Mesodermal cell (in vitro differentiated cells): ENCODE measurements around the gene PEPD.
"Not testable (repeated sequence)": the region's sequence is repeated elsewhere in the genome, so short reads cannot be mapped to it uniquely, and the experiment has no call there.

ENCODE experiments used
- H3K27ac ChIP-seq: 2 replicates; pipeline ENCODE4 v1.7.0; 2013; ENCODE audit warnings: mild to moderate bottlenecking, low read depth, low read length, moderate library complexity; ENCODE audit not compliant: severe bottlenecking
- H3K36me3 ChIP-seq: 2 replicates; pipeline ENCODE4 v1.7.1; 2013; ENCODE audit warnings: mild to moderate bottlenecking, low read length, moderate library complexity; ENCODE audit not compliant: control insufficient read depth, insufficient read depth
- H3K4me1 ChIP-seq: one replicate; pipeline ENCODE4 v1.7.1; 2013; ENCODE audit warnings: mild to moderate bottlenecking, low read length; ENCODE audit not compliant: insufficient read depth, control insufficient read depth, poor library complexity, severe bottlenecking
- H3K4me3 ChIP-seq: 2 replicates; pipeline ENCODE4 v1.7.0; 2013; ENCODE audit warnings: low read length, control low read depth, mild to moderate bottlenecking; ENCODE audit not compliant: insufficient read depth, poor library complexity, severe bottlenecking; ENCODE audit errors: extremely low read depth
- H3K9me3 ChIP-seq: 2 replicates; pipeline ENCODE4 v1.7.1; 2013; ENCODE audit warnings: mild to moderate bottlenecking, low read length, moderate library complexity; ENCODE audit not compliant: control insufficient read depth
- WGBS, 2 experiments: methylation state at CpG; one replicate each; pipeline ENCODE4 v1.1.5; 2013; ENCODE audit warnings: missing lambda C conversion rate in 2 of 2; ENCODE audit not compliant: insufficient coverage in 2 of 2; 5-methylcytosine and 5-hydroxymethylcytosine counted together

Gene PEPD

DNA sequence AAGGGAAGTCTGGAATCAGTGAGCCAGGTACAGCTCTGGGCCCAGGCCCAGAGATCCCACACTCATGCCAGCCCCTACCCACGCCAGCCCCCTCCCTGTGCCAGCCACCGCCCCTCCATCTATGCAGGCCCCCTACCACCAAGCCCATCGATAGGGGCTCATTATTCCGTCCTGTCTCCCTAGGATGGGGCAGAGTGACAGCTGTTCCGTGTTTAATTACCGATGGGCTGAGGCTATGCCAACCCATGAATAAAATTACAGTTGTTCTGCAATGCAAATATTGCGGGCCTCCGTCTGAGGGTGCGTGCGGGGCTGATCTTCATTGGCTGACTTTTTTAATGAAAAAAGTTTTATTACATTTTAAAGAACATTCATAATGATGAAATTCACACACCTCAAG lies 35.6 kb upstream of the PEPD start:
- Histone ChIP-seq H3K4me1 (no peaks in the 10 kb centered on the region), H3K9me3 (no peaks in the 10 kb centered on the region), H3K36me3 (no peaks in the 10 kb centered on the region), H3K27ac (no peak overlapping the region), H3K4me3 (no peak overlapping the region)
- 80 to 92% methylated on average over 4 to 6 of the region's 10 CpGs for WGBS, 2 experiments

DNA sequence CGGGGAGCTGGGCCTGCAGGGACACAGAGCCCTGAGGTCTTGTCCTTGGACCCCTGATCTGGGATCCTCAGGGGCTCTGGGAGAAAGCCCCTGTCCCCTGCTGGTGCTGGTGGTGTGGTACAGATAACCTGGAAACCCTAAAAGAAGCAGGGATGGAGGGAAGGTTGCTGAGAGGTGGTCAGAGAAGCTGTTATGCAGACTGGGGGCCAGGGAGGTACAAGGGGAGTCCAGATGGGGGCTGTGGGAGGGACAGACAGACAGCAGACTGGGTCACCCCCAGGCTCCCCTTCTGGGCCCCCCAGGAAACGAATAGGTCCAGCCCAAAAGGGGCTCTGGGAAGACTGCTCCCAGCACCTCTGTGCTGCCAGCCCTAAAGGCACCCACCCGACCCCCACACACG lies 34.7 kb upstream of the PEPD start:
- Histone ChIP-seq H3K9me3 (no peaks in the 10 kb centered on the region), H3K4me3 (no peak overlapping the region), H3K36me3 (no peaks in the 10 kb centered on the region), H3K4me1 (no peaks in the 10 kb centered on the region), H3K27ac (no peak overlapping the region)
- WGBS, 2 experiments = 87 to 94% methylated on average over 3 to 4 of the region's 4 CpGs

DNA sequence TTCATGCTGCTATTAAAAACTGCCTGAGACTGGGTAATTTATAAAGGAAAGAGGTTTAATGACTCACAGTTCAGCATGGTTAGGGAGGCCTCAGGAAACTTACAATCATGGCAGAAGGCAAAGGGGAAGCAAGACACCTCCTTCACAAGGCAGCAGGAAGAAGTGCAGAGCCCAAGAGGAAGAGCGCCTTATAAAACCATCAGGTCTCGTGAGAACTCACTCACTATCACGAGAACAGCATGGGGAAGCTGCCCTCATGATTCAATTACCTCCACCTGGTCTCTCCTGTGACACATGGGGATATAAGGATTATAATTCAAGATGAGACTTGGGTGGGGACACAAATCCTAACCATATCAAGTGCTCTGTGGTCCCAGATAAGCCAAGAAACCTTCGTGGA lies 34.1 kb upstream of the PEPD start:
- not testable (repeated sequence) for H3K27ac ChIP-seq, H3K4me3 ChIP-seq, H3K36me3 ChIP-seq, H3K4me1 ChIP-seq, H3K9me3 ChIP-seq
- 80 to 89% methylated on average over 1 to 3 of the region's 4 CpGs for WGBS, 2 experiments

DNA sequence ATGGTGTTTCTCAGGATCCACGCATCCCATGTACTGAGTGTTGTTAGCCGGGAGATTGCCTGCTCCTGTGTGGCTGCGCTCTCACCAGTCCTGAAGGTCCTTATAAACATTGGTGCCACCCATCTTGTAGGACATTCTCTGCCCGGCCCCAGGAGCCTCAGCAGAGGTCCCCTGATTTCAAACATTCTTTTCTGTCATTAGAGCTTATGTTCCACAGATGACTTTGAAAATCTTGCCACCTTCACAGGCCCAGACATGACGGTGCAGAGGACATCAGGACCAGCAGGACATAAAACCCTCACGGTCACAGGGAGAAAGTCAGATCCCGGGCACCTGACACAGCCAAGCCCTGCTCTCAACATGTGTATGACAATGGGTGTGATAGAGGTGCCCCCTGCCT lies 33.2 kb upstream of the PEPD start:
- no peak overlapping the region for H3K27ac ChIP-seq
- no peaks in the 10 kb centered on the region for H3K4me1 ChIP-seq
- 79 to 95% methylated on average over 5 to 6 of the region's 7 CpGs for WGBS, 2 experiments
- H3K36me3 ChIP-seq = no peaks in the 10 kb centered on the region
- no peaks in the 10 kb centered on the region for H3K9me3 ChIP-seq
- no peak overlapping the region for H3K4me3 ChIP-seq

DNA sequence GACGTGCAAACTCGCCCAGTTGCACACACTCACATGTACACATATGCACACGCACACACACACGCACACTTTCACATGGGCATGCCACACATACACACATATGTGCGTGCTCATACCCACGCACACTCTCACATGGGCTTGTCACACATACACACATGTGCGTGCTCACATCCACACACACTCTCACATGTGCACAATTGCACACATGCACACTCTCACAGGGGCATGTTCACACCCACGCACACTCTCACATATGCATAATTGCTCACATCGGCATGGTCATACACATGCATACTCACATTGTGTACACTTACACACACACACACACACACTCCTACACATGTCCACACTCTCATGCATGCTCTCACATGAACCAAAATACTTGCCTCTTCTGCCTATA lies 32.8 kb upstream of the PEPD start:
- H3K4me3 ChIP-seq = no peak overlapping the region
- no peaks in the 10 kb centered on the region for H3K9me3 ChIP-seq
- no peaks in the 10 kb centered on the region for H3K36me3 ChIP-seq
- no peak overlapping the region for H3K27ac ChIP-seq
- no peaks in the 10 kb centered on the region for H3K4me1 ChIP-seq
- WGBS, 2 experiments = 90 to 96% methylated on average over 9 of the region's 9 CpGs

DNA sequence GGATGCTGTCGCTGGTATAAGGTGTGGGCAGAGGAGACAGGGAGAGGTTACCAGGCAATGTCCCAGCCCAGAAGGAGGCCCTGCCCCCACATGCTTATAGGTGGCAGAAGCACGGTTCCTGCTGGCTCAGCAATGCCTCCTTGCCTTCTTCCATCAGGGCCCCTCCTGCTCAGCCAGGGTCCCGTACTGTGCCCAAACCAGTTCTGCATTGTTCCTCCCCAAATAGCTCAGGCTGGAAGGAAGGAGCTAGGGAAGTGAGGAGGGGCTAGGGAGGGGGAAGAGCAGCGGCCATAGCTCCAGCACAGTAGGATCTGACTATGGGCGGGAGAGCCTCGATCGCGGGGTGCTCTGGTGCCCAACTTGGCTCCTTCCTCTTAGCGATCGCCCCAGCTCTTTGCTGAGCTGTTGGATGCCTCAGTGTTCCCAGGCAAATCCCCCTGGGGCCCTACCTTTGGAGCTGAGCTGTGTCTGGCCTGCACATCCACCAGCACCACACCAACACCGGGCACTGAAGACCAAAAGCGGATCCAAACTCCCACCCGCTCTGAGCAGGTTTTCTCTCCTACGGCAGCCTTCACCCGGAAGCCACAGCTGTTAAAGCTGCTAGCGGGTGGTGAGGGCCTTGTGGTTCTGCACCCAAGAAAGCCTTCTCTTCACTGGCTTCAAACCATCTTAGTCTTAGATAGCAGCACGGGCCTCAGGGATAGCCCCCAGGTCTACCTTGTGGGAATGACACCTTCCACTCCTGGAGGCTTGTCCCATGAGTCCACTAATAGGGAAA lies 32.1 kb upstream of the PEPD start:
- Histone ChIP-seq H3K4me1 (no peaks in the 10 kb centered on the region), H3K4me3 (no peak overlapping the region), H3K27ac (no peak overlapping the region), H3K36me3 (no peaks in the 10 kb centered on the region), H3K9me3 (no peaks in the 10 kb centered on the region)
- WGBS, 2 experiments = 92% methylated on average over 16 of the region's 17 CpGs

DNA sequence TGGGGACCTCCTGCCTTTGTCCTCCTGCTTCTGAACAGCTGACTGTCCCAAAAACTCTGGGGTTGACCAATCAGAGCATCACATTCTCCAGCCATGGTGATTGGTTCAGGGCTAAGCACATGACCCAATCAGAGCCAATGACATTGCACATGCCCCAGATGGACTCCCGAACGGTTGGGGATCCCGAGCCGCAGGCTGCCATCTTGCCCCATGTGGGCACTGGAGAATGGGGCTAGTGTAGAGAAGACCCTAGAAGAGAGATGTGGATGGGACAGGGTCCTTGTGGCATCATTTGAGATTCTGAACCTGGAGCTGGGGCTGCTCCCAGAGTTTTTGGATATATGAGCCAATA lies 31.3 kb upstream of the PEPD start:
- WGBS, 2 experiments = 94% methylated on average over 4 of the region's 4 CpGs; no CpG with 5 or more reads in 1 of the 2 experiments

DNA sequence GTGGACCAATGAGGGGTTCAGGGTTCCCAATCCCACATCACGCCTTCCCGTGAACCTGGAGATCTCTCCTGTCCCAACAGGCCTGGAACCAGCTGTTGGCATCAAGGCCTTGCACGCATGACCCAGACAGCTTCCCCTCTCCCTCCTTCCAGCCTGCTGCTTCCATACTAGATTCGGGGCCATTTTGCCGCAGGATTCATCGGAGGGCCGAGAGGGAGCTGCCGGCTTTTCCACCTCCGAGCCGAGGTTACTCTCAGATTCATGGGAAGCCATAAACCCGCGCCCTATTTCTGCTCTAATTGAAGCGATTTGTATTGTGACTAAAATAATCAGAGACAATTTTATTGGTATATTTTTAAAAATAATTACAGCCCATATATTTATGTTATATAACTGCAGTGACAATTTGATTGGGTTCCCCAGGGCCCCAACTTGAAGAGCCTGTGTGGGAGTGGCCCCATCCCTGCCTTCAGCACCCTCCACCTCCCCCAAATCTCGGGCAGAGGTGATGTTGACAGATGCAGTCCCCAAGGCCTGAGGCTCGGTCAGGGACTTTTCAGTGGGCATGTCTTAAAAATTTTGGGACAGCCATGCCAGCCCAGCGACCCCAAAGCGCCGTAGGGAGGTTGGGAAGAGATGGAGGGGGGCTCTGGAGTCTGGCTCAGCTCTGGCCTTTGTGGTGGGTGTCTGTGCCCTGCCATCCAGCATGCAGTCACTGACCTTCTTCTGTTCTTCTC lies 30.8 kb upstream of the PEPD start:
- H3K4me3 ChIP-seq = no peak overlapping the region
- no peaks in the 10 kb centered on the region for H3K36me3 ChIP-seq
- H3K4me1 ChIP-seq = no peaks in the 10 kb centered on the region
- WGBS, 2 experiments = 81 to 87% methylated on average over 11 to 13 of the region's 18 CpGs
- no peaks in the 10 kb centered on the region for H3K9me3 ChIP-seq
- H3K27ac ChIP-seq = no peak overlapping the region

More for the DNA sequence above, 31.3 kb upstream of the PEPD start:
- H3K27ac ChIP-seq = no peak overlapping the region
- H3K4me3 ChIP-seq = no peak overlapping the region
- H3K4me1 ChIP-seq = no peaks in the 10 kb centered on the region
- no peaks in the 10 kb centered on the region for H3K9me3 ChIP-seq
- H3K36me3 ChIP-seq = no peaks in the 10 kb centered on the region

DNA sequence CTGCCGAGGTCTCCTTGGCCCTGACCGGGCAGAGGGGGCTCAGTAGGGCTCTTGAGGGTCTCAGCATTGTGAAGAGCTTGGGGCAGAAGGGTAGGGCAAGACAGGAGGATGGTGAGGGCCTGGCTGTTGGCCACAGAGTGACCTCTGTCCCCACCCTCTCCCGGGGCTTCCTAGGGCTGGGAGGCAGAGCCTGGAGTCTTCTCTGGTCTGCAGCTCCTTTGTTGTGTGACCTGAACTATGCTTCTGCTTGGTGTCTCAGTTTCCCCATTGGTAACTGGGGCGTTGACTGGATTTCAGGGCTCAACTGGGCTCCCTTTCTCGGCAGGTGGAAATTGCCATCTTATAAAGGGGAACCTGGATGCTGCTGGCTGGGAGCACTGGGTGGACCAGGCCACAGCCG lies 30.1 kb upstream of the PEPD start:
- no peak overlapping the region for H3K27ac ChIP-seq
- no peaks in the 10 kb centered on the region for H3K36me3 ChIP-seq
- H3K4me1 ChIP-seq = no peaks in the 10 kb centered on the region
- H3K4me3 ChIP-seq = no peak overlapping the region
- H3K9me3 ChIP-seq = no peaks in the 10 kb centered on the region
- WGBS, 2 experiments = 83 to 94% methylated on average over 5 to 6 of the region's 6 CpGs

DNA sequence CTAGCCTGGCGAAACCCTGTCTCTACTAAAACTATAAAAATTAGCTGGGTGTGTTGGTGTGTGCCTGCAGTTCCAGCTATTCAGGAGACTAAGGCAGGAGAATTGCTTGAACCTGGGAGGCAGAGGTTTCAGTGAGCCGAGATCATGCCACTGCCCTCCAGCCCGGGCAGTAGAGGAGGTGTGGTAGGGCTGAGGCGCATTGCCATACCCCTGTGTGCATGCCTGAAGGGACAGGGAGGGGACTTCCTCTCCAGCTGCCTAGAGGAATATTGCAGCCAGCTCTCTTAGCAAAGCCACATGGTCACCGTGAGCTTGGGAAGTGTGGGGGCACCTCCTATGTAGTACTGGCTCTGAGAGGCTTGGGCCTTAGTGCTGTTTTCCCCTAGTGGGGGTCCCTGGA lies 29.2 kb upstream of the PEPD start:
- Histone ChIP-seq H3K9me3 (no peaks in the 10 kb centered on the region), H3K4me1 (no peaks in the 10 kb centered on the region), H3K36me3 (no peaks in the 10 kb centered on the region), H3K4me3 (no peak overlapping the region), H3K27ac (no peak overlapping the region)
- whole genome bisulfite sequencing, 2 experiments = 77 to 100% methylated on average over 4 to 5 of the region's 5 CpGs

DNA sequence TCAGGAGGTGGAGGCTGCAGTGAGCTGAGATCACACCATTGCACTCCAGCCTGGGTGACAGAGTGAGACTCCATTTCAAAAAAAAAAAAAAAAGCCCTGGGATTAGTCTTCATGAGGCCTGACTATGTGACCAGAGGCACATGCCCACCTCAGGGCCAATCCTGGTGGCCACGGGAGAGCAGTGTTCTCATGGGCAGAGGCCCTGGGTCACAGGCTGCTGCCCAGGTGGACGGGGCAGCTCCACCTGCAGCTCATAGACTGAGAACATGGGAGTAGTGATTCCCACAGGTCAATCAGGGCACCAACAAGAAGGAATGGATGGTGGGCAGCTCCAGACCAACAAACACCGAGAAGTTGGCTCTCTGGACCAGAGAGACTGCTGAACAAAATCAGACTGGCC lies 26.1 kb upstream of the PEPD start:
- Histone ChIP-seq H3K4me3 (no peak overlapping the region), H3K9me3 (no peaks in the 10 kb centered on the region), H3K4me1 (no peaks in the 10 kb centered on the region), H3K36me3 (no peaks in the 10 kb centered on the region), H3K27ac (no peak overlapping the region)
- 79 to 85% methylated on average over 3 of the region's 3 CpGs for WGBS, 2 experiments
